Skeletal muscle satellite cell (primary cell): ENCODE measurements around the gene PIGB.

ENCODE experiments used
- H3K27me3 ChIP-seq: 2 replicates; pipeline ENCODE4 v1.7.0; 2013; ENCODE audit warnings: low read length; ENCODE audit not compliant: control insufficient read depth, insufficient read depth
- H3K36me3 ChIP-seq: 2 replicates; pipeline ENCODE4 v1.7.0; 2013; ENCODE audit warnings: mild to moderate bottlenecking, control low read depth, low read length; ENCODE audit not compliant: insufficient read depth
- H3K4me1 ChIP-seq: 2 replicates; pipeline ENCODE4 v1.7.0; 2013; ENCODE audit warnings: low read length; ENCODE audit not compliant: control insufficient read depth, insufficient read depth
- H3K4me2 ChIP-seq: 2 replicates; pipeline ENCODE4 v1.7.0; 2013; ENCODE audit warnings: mild to moderate bottlenecking, low read length
- H3K4me3 ChIP-seq: 2 replicates; pipeline ENCODE4 v1.7.0; 2013; ENCODE audit warnings: low read length
- H3K9ac ChIP-seq: 2 replicates; pipeline ENCODE4 v1.7.0; 2013; ENCODE audit warnings: mild to moderate bottlenecking, low read depth, low read length, moderate library complexity
- H3K9me3 ChIP-seq: replicated peaks from 2 replicates; pipeline ENCODE4 v1.7.0; 2013; ENCODE audit warnings: mild to moderate bottlenecking, control low read depth, low read length

Gene PIGB

DNA sequence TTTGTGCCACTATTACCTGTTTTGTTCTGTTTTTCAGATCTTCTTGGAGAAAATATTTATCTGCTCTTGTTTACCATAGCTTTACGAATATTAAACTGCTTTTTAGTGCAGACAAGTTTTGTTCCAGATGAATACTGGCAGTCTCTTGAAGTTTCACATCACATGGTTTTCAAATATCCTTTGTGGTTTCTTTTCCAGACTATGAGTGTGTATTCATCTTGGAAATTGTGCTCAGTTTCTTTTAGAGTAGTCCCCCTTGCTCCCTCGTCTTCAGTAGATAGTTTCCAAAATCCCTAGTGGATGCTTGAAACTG, 1.2 kb downstream of the PIGB start:
- H3K4me1 ChIP-seq: peaks cover 14% of the 10 kb centered on the region
- H3K4me3 ChIP-seq: peak overlapping the region; percentile 80
- H3K27me3 ChIP-seq: no peaks in the 10 kb centered on the region
- H3K36me3 ChIP-seq: no peaks in the 10 kb centered on the region
- H3K4me2 ChIP-seq: peak overlapping the region; percentile 90
- no peaks in the 10 kb centered on the region for H3K9me3 ChIP-seq
- peak overlapping the region; percentile 29 for H3K9ac ChIP-seq

DNA sequence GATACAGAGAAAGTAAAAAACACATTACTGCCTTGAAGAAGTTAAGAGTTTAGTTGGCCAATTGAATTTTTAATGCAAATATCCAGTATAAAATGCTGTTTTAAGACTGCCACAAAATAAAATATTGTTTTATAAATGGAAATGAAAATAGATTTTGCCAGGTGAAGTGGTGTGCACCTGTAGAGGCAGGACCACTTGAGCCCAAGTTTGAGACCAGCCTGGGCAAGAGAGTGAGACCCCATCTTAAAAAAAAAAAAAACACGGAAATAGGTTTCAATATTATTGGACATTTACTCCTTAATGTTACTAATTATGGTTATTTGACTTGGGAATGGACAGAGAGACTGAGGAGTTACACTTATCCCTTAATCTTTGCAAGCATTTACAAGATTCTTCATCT, 1.9 kb downstream of the PIGB start:
- no peaks in the 10 kb centered on the region for H3K36me3 ChIP-seq
- no peak overlapping the region for H3K4me2 ChIP-seq
- H3K4me1 ChIP-seq: peaks cover 14% of the 10 kb centered on the region
- no peaks in the 10 kb centered on the region for H3K27me3 ChIP-seq
- H3K9ac ChIP-seq: no peak overlapping the region
- H3K4me3 ChIP-seq: no peak overlapping the region
- H3K9me3 ChIP-seq: no peaks in the 10 kb centered on the region

DNA sequence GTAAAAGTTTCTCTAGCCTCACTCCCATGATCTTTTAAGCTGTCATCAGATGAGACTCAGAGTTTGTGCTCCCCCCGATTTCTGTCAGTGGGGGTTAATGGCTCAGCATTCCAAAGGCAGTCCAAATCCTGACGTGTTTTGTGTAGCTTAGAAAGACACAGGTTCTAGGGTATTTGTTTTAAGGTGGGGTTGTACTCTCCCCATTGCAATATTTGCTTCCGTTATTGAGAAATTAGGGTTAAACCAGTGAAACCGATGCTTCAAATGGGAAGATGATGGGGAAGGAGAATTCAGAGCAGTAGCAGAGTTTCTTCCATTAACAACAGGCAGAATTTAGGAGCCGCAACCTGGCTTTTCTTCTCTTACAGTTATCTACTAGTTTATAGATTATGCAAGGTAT, 3.4 kb downstream of the PIGB start:
- Histone ChIP-seq H3K9me3 (no peaks in the 10 kb centered on the region), H3K4me1 (peaks cover 14% of the 10 kb centered on the region), H3K4me2 (no peak overlapping the region), H3K4me3 (no peak overlapping the region), H3K9ac (no peak overlapping the region), H3K36me3 (no peaks in the 10 kb centered on the region), H3K27me3 (no peaks in the 10 kb centered on the region)

DNA sequence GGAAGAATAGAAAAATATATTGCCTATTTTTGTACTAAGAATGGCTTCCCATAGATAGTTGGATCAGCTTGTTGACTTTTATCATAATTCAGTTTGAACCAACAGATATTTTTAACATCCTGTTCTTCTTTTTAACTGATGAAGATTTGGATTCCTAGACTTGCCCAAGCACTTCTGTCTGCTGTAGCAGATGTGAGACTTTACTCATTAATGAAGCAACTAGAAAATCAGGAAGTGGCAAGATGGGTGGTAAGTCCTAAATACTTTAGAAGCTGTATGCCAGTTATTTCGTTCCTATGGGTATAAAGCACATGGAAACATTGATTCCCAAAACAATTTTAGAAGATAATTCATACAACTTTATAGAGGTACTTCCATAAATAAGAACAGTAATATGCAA, 8.4 kb downstream of the PIGB start:
- Histone ChIP-seq H3K36me3 (peaks cover 9% of the 10 kb centered on the region), H3K27me3 (no peaks in the 10 kb centered on the region), H3K9me3 (no peaks in the 10 kb centered on the region), H3K4me3 (no peak overlapping the region), H3K4me2 (no peak overlapping the region), H3K4me1 (no peaks in the 10 kb centered on the region), H3K9ac (no peak overlapping the region)

DNA sequence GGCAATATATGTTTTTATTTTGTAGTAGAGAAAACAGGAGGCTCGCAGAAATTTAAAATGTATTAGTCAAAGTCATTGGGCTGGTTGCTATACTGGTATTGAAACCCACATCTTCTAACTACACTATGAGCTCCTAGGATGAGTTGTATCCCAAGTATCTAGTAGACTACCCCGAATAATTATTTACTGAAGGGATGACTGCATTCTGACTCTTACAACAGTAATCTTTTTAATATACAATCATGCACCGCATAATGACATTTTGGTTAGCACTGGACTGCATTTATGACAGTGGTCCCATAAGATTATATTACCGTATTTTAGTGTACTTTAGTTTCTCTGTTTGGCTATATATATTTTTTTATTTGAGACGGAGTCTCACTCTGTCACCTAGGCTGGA, 15.3 kb downstream of the PIGB start:
- Histone ChIP-seq H3K9me3 (no peaks in the 10 kb centered on the region), H3K27me3 (no peaks in the 10 kb centered on the region), H3K4me3 (no peak overlapping the region), H3K4me1 (no peaks in the 10 kb centered on the region), H3K9ac (no peak overlapping the region), H3K4me2 (no peak overlapping the region), H3K36me3 (peaks cover 15% of the 10 kb centered on the region)

DNA sequence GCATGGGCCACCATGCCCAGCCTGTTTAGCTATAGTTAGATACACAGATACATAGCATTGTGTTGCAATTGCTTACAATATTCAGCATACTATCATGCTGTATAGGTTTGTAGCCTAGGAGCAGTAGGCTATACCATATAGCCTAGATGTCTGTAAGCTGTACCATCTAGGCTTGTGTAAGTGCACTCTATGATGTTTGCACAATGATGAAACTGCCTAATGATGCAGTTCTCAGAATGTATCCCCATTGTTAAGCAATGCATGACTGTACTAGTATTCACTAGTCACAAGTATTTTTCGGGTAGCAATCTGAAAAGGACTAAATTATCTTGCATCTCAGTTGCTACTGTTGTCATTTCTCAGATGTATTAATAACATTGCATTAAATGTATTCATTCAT, 16.0 kb downstream of the PIGB start:
- Histone ChIP-seq H3K27me3 (no peaks in the 10 kb centered on the region), H3K36me3 (peaks cover 12% of the 10 kb centered on the region), H3K4me3 (no peak overlapping the region), H3K9me3 (no peaks in the 10 kb centered on the region), H3K9ac (no peak overlapping the region), H3K4me2 (no peak overlapping the region), H3K4me1 (no peaks in the 10 kb centered on the region)

DNA sequence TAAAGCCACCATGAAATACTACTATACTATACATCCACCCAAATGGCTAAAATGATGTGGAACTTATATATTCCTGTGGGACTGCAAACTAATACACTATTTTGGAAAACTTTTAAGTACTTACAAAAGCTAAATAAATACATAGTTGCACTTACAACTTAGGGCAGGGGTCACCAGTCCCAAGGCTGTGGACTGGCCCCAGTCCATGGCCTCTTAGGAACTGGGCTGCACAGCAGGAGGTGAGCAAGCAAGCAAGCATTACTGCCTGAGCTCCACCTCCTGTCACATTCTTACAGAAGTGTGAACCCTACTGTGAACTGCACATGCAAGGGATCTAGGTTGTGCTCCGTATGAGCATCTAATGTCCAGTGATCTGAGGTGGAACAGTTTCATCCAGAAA, 18.1 kb downstream of the PIGB start:
- Histone ChIP-seq H3K27me3 (no peaks in the 10 kb centered on the region), H3K36me3 (peaks cover 9% of the 10 kb centered on the region), H3K4me2 (no peak overlapping the region), H3K4me3 (no peak overlapping the region), H3K9me3 (no peaks in the 10 kb centered on the region), H3K4me1 (no peaks in the 10 kb centered on the region), H3K9ac (no peak overlapping the region)

DNA sequence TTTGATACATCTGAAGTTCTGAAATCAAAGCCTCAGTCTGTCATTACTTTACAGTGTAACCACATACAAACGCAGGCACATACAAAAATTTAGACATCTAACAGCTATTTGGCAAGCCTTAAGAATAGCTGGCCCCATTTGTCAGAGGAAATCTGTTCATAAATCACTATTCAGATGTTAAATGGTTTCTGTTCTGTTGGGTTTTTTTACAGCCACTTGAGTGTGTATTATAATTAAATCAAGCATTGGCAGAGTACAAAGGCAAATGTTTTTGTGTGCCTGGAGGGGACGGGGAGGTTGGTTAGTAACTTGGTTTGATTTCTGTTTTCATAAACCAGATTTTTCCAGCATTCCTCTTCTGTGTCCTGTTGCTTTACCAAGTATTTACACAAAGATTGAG, 24.1 kb downstream of the PIGB start:
- Histone ChIP-seq H3K4me1 (no peaks in the 10 kb centered on the region), H3K4me2 (no peak overlapping the region), H3K9me3 (no peaks in the 10 kb centered on the region), H3K9ac (no peak overlapping the region), H3K27me3 (no peaks in the 10 kb centered on the region), H3K36me3 (peaks cover 3% of the 10 kb centered on the region), H3K4me3 (no peak overlapping the region)

DNA sequence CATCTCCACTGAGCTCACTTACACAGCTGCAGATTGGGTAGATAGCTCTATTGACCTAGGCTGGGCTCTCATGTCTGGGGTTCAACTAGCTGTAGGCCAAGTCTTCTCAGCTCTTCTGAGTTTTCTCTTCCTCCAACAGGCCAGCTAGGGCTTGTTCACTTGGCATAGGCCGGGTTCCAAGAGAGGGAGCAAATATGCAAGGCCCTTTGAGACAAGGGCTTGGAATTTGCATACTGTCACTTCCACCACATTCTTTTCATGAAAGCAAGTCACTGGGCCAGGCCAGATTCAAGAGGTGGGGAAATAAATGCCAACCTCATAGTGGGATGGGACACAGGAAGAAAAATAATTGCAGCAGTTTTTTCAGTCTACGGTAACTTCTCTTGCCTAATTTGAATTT, 25.2 kb downstream of the PIGB start:
- Histone ChIP-seq H3K9me3 (no peaks in the 10 kb centered on the region), H3K4me2 (no peak overlapping the region), H3K9ac (no peak overlapping the region), H3K4me1 (no peaks in the 10 kb centered on the region), H3K36me3 (peaks cover 3% of the 10 kb centered on the region), H3K27me3 (no peaks in the 10 kb centered on the region), H3K4me3 (no peak overlapping the region)

DNA sequence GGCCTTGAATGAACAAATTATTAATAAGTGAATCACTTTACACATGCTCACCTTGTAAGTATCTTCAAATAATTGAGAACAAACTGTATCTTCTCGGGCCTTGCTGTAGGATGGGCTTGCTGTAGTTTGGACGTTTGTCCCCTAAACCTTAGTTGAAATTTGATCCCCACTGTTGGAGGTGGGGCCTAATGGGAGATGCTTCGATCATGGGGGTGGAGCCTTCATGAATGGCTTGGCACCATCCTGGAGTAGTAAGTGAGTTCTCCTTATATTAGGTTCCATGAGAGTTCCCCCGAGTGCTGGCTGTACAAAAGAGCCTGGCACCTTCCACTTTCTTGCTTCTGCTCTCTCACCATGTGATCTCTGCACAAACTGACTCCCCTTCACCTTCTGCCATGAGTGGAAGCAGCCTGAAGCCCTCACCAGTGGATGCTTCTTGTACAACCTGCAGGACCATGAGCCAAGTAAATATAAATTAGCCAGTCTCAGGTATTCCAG, 29.3 kb downstream of the PIGB start:
- Histone ChIP-seq H3K36me3 (no peaks in the 10 kb centered on the region), H3K9ac (no peak overlapping the region), H3K4me3 (no peak overlapping the region), H3K27me3 (no peaks in the 10 kb centered on the region), H3K9me3 (no peaks in the 10 kb centered on the region), H3K4me2 (no peak overlapping the region), H3K4me1 (no peaks in the 10 kb centered on the region)

DNA sequence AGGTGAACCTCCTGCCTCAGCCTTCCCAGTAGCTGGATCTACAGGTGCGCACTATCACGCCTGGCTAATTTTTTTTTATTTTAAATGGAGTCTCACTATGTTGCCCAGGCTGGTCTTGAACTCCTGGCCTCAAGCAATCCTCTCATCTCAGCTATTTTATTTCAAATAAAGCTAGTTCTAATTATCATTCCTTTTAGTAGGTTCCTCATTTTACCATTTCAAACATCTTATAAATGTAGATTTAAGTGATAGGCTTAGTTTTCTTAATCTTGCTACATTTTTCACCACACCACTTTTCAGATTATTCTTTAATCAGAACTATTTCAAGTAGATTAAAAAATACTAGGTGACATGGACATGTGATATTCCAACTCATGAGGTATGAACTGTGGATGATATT, 30.3 kb downstream of the PIGB start:
- Histone ChIP-seq H3K4me2 (no peak overlapping the region), H3K9me3 (no peaks in the 10 kb centered on the region), H3K27me3 (no peaks in the 10 kb centered on the region), H3K36me3 (no peaks in the 10 kb centered on the region), H3K4me1 (no peaks in the 10 kb centered on the region), H3K9ac (no peak overlapping the region), H3K4me3 (no peak overlapping the region)

DNA sequence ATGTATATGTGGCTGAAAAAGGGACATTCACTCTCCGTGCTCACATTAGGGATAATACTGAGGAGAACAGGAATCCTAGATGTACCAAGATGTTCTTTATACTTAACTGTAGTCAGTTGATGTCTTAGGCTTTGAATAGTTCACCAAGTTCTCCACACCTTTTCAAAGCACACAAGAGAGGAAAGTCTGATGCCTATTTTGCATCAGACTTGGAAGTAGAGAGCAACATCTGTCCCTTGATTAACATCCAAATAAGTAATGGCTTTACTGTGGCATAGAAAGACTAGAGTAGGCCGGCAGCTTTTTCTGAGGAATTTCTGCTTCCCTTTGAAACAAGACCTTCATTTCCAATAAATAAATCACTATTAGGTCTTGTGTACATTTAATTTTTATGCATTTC, 34.0 kb downstream of the PIGB start:
- Histone ChIP-seq H3K36me3 (peaks cover 9% of the 10 kb centered on the region), H3K27me3 (no peaks in the 10 kb centered on the region), H3K9ac (no peak overlapping the region), H3K4me3 (no peak overlapping the region), H3K4me1 (peaks cover 9% of the 10 kb centered on the region), H3K9me3 (no peaks in the 10 kb centered on the region), H3K4me2 (no peak overlapping the region)
